Muscle layer of colon (tissue), 2 donors: ENCODE results near the gene IPO5.
"Not testable (repeated sequence)": the region's sequence is repeated elsewhere in the genome, so short reads cannot be mapped to it uniquely, and the experiment has no call there.

ENCODE experiments used
- H3K27ac ChIP-seq: one replicate; pipeline ENCODE4 v1.7.0; 2013; ENCODE audit warnings: low read depth, mild to moderate bottlenecking, low read length, moderate library complexity
- H3K27me3 ChIP-seq, 2 donors: one replicate each; pipeline ENCODE4 v1.7.0; 2013; ENCODE audit warnings: low read length in 2 of 2, mild to moderate bottlenecking in 2 of 2; ENCODE audit not compliant: insufficient read depth in 2 of 2, control insufficient read depth in 1 of 2
- H3K36me3 ChIP-seq: one replicate; pipeline ENCODE4 v1.7.0; 2013; ENCODE audit warnings: mild to moderate bottlenecking, low read length; ENCODE audit not compliant: insufficient read depth
- H3K4me1 ChIP-seq: one replicate; pipeline ENCODE4 v1.7.0; 2013; ENCODE audit warnings: mild to moderate bottlenecking, low read length; ENCODE audit not compliant: insufficient read depth
- H3K4me3 ChIP-seq, 2 donors: one replicate each; pipeline ENCODE4 v1.7.0; 2013; ENCODE audit warnings: low read length in 2 of 2, low read depth in 1 of 2, mild to moderate bottlenecking in 1 of 2, moderate library complexity in 1 of 2
- H3K9ac ChIP-seq: one replicate; pipeline ENCODE4 v1.7.0; 2013; ENCODE audit warnings: low read length
- H3K9me3 ChIP-seq: one replicate; pipeline ENCODE4 v1.7.0; 2013; ENCODE audit warnings: mild to moderate bottlenecking, low read length
- donor health status: abdominal sarcoma.
- donor health status: Adenocarcinoma of cecum.

IPO5 gene

DNA sequence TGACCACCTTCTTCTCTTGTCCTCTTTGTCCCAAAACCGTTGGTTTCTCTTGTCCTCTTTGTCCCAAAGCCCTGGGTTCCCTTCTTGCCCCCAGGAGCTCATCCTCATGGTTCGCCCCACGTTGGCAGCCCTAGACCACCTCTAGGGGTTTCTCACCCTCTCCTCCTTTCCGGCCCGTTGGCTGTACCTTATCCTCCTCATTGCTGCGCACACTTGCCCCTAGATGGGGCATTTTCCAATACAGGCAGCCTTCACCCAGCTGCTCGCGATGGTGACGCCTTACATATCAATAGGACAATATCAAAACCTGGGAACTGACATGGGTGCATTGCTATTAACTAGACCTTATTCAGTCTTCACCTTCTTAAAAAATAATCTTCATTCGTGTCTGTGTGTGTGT is 86.5 kb downstream of the IPO5 start:
- no peaks in the 10 kb centered on the region for H3K36me3 ChIP-seq
- H3K4me3 ChIP-seq: no peak overlapping the region
- no peak overlapping the region for H3K27ac ChIP-seq
- no peaks in the 10 kb centered on the region for H3K9me3 ChIP-seq
- H3K4me1 ChIP-seq: no peaks in the 10 kb centered on the region
- H3K9ac ChIP-seq: no peak overlapping the region
- H3K27me3 ChIP-seq: no peaks in the 10 kb centered on the region

DNA sequence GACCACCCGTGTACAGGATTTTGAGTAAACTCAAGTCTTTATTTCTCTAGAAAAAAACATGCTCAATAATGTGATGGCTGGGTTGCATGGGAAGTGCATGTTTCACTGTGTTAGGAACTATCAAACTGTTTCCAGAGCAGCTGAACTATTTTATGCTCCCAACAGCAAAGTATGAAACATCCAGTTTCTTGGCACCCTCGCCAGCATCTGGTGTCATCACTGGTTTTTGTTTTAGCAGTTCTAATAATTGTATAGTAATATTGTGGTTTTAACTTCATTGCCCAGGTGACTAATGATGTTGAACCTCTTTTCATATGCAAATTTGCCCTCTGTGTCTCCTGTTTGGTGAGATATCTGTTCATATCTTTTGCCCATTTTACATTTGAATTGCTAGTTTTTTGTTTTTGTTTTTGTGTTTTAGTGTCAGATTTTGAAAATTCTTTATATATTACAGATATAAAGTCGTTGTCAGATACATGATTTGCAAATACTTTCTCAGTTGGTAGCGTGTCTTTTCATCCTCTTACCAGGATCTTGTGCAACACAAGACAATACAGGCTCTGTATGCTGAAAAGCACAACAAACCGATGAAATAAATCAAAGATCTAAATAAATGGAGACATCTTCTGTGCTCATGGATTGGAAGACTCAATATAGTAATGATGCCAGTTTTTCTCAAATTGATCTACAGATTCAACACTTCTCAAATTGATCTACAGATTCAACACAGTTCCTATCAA is 87.8 kb downstream of the IPO5 start:
- H3K27ac ChIP-seq: no peak overlapping the region
- no peak overlapping the region for H3K4me3 ChIP-seq
- H3K9ac ChIP-seq: no peak overlapping the region
- no peaks in the 10 kb centered on the region for H3K27me3 ChIP-seq
- no peaks in the 10 kb centered on the region for H3K36me3 ChIP-seq
- H3K4me1 ChIP-seq: no peaks in the 10 kb centered on the region
- no peaks in the 10 kb centered on the region for H3K9me3 ChIP-seq

DNA sequence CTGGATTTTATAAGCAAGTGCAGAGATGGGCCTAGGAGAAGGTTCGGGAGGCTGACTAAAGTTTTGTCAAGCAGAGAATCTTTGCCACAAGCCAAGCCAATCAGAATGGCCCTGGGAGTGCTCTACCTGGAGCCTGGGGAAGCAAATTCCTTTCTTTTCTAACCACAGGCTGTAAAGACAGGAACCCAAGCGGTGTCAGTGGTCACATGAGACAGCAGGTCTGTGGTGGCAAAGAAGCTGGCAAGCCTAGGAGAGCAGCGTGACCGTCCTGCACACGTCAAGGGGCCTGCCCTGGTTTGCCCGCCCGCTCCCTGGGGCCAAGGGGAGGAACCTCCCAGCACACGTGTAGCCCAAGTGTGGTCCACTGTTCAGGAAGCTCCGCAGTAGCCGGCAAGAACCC is 90.8 kb downstream of the IPO5 start:
- H3K4me1 ChIP-seq: no peaks in the 10 kb centered on the region
- no peak overlapping the region for H3K27ac ChIP-seq
- no peak overlapping the region for H3K4me3 ChIP-seq
- no peaks in the 10 kb centered on the region for H3K9me3 ChIP-seq
- H3K9ac ChIP-seq: no peak overlapping the region
- H3K27me3 ChIP-seq: no peaks in the 10 kb centered on the region
- H3K36me3 ChIP-seq: no peaks in the 10 kb centered on the region

DNA sequence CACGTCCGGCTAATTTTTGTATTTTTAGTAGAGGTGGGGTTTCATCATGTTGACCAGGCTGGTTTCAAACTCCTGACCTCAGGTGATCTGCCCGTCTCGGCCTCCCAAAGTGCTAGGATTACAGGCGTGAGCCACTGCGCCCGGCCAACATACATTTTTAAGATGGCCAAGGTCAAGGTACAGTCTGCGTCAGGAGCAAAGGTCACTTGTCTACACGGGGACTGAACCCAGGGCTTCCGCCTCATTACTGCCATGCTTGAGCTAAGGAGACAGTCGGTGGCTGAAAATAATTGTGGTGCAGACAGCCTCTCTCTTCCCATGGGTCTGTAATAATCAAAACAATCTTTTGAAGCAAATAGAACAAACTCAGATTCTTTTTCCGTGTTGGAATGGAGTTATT is 94.3 kb downstream of the IPO5 start:
- not testable (repeated sequence) for H3K4me1 ChIP-seq, H3K36me3 ChIP-seq, H3K9me3 ChIP-seq, H3K9ac ChIP-seq, H3K27ac ChIP-seq, H3K4me3 ChIP-seq, H3K27me3 ChIP-seq

DNA sequence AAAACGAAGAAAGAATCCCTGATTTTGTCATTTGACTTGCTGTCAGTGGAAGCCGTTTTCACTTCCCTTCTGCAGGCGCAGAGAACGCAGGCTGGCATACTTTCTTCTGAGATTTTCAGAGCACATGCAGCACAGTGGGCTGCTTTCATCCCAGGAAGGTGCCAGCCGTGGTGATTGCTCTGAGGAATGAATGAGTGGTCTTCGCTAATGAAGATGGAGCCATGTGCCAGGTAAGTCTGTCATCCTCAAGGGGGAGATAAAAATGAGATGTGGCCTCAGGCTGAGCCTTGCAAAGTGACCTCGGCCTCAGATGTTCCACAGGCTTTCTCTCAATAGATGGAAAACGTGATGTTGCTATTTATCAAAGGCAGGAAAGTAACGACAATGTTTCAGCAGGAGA is 94.8 kb downstream of the IPO5 start:
- no peak overlapping the region for H3K9ac ChIP-seq
- H3K27me3 ChIP-seq: no peaks in the 10 kb centered on the region
- no peaks in the 10 kb centered on the region for H3K9me3 ChIP-seq
- no peaks in the 10 kb centered on the region for H3K4me1 ChIP-seq
- H3K27ac ChIP-seq: no peak overlapping the region
- H3K4me3 ChIP-seq: no peak overlapping the region
- no peaks in the 10 kb centered on the region for H3K36me3 ChIP-seq

DNA sequence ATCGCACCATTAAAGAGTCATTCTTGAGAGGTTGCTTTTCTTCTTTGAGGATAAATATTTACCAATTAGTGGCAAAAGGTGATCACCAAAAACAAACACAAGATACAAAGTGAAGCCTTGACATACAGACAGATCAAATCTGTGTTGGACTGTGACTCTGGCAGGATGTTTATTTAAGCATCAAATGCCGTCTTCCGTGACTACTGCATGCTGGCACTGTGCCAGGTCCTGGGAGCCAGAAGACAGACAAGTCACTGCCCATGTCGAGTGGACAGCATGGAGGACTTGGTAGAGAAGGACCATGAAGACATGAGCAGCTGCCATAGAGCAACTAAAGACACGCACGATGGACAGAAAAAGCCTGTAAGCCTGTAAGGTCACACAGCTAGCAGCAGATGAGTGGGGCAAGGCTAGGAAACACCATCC is 96.6 kb downstream of the IPO5 start:
- H3K4me3 ChIP-seq: no peak overlapping the region

DNA sequence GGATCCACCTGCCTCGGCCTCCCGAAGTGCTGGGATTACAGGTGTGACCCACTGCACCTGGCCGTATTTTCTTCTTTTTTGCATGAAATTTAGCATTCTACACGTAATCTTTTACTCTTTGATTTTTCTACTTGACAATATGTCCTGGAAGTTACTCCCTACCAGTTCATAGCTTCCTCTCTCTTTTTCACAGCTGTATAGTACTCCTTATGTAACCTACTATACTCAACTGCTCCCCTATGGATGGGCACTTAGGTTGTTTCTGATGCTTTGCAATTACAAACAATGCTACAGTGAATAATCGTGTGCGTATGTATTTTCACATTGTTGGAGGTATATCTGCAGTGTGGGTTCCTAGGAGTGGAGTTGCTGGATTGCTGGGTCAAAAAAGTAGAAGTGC is 98.9 kb downstream of the IPO5 start:
- no peaks in the 10 kb centered on the region for H3K36me3 ChIP-seq
- no peaks in the 10 kb centered on the region for H3K4me1 ChIP-seq
- H3K4me3 ChIP-seq: no peak overlapping the region
- H3K27me3 ChIP-seq: no peaks in the 10 kb centered on the region
- H3K9me3 ChIP-seq: no peaks in the 10 kb centered on the region
- no peak overlapping the region for H3K9ac ChIP-seq
- H3K27ac ChIP-seq: no peak overlapping the region

More for the DNA sequence above, 96.6 kb downstream of the IPO5 start:
- no peaks in the 10 kb centered on the region for H3K4me1 ChIP-seq
- H3K36me3 ChIP-seq: no peaks in the 10 kb centered on the region
- H3K27ac ChIP-seq: no peak overlapping the region
- H3K9ac ChIP-seq: no peak overlapping the region
- no peaks in the 10 kb centered on the region for H3K27me3 ChIP-seq
- H3K9me3 ChIP-seq: no peaks in the 10 kb centered on the region

DNA sequence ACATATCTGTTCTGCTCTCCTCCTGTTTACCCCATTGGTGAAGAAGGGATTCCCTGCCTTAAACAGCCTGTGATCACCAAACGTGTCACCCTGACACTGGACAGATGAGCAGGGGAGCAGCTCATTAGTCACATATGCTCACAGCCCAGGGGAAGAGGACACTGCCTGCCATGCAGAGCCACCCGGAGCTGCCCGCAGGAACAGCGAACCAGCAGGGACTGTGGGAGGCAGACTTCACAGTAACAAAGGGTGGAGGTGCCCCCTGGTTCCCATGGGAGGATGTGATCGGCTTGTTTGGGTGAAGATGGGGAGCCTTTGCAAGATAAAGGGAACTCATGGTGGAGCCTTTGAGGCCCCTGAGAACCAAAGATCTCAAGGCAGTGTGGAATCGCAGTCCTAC is 100.8 kb downstream of the IPO5 start:
- no peaks in the 10 kb centered on the region for H3K27me3 ChIP-seq
- no peak overlapping the region for H3K4me3 ChIP-seq
- H3K9ac ChIP-seq: no peak overlapping the region
- no peaks in the 10 kb centered on the region for H3K36me3 ChIP-seq
- no peak overlapping the region for H3K27ac ChIP-seq
- no peaks in the 10 kb centered on the region for H3K9me3 ChIP-seq
- H3K4me1 ChIP-seq: no peaks in the 10 kb centered on the region

DNA sequence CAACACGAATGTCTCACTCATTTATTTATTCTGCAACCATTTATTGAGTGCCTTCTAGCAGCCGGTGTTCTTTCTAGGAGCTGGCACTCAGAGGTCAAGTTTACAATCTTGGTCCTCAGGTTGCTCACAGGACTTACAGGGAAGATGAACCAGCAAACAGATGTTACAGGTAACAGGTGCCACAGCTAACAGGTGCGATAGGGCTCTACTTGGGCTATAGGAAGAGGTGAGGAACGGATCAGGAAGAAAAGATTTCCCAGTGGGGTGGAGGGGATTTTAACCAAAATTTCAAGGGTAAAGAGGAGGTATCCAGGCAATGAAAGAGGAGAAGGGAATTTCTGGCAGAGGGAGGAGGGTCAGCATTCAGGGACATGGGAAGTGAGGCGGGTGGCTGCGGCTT is 102.1 kb downstream of the IPO5 start:
- Histone ChIP-seq H3K27ac (no peak overlapping the region), H3K4me3 (no peak overlapping the region), H3K4me1 (no peaks in the 10 kb centered on the region), H3K36me3 (no peaks in the 10 kb centered on the region), H3K9ac (no peak overlapping the region), H3K9me3 (no peaks in the 10 kb centered on the region), H3K27me3 (no peaks in the 10 kb centered on the region)

DNA sequence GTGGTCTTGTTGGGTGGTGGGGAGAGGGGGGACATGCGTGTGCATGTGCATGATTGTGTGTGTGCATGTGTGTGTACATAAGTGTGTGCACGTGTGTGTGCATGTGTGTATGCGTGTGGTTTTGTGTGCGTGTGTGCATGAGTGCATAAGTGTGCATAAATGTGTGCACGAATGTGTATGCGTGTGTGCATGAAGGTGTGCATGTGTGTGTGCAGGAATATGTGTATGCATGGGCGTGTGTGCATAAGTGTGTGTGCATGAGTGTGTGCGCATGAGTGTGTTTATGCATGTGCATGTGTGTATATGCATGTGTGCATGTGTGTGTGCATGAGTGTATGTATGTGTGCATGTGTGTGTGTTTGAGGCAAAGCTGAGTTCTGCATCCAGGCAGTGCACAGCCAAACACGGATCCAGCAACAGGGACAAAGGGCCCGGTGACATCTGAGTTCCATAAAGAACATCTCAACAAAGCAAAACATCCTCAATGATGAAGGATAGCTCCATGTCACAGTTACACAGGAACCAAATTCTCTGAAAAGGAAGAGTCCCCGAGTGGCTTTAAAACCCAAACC is 103.5 kb downstream of the IPO5 start:
- no peak overlapping the region for H3K4me3 ChIP-seq
- H3K36me3 ChIP-seq: no peaks in the 10 kb centered on the region
- H3K9ac ChIP-seq: no peak overlapping the region
- no peaks in the 10 kb centered on the region for H3K27me3 ChIP-seq
- no peaks in the 10 kb centered on the region for H3K4me1 ChIP-seq
- no peak overlapping the region for H3K27ac ChIP-seq
- H3K9me3 ChIP-seq: no peaks in the 10 kb centered on the region

DNA sequence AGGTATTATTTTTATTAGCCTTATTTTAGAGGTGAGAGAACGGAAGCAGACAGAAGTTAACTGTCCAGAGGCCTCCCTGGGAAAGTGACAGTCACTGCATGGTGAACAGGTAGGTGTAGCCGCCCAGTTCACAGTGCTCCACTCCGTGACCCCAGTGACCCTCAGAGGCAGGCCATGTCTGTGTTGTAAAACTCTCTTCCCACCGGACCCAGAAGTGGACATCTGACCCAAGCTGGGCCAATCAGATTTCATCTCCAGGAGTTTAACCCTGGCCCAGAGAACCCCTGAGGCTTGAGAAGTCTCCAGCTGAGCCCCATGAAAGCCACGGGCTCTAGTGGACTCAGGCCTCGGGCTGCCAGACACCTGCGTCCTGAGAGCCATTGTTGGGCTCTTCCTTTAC is 105.8 kb downstream of the IPO5 start:
- H3K4me1 ChIP-seq: no peaks in the 10 kb centered on the region
- no peaks in the 10 kb centered on the region for H3K36me3 ChIP-seq
- no peak overlapping the region for H3K9ac ChIP-seq
- H3K27ac ChIP-seq: no peak overlapping the region
- H3K4me3 ChIP-seq: no peak overlapping the region
- no peaks in the 10 kb centered on the region for H3K27me3 ChIP-seq
- no peaks in the 10 kb centered on the region for H3K9me3 ChIP-seq

DNA sequence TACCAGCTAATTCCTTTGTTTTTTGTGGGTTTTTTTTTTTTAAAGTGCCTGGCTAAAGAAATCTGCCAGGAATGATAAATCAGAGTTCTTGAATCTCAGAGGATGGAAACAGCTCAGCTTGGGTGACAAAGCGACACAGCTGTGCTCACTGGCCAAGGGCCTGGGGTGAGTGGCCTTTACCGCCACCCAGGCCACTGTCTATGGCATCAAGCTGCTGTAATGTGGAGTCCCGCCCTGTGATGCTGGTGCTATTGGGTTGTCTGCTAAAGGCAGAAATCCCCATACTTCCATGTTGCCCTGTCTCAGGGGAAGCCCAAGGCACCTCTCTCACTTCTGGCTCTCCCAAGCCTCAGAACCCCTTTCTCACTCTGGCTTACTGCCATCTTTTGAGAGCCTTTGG is 106.8 kb downstream of the IPO5 start:
- no peak overlapping the region for H3K4me3 ChIP-seq

More for the DNA sequence above, 106.8 kb downstream of the IPO5 start:
- no peak overlapping the region for H3K27ac ChIP-seq
- H3K9me3 ChIP-seq: no peaks in the 10 kb centered on the region
- no peaks in the 10 kb centered on the region for H3K4me1 ChIP-seq
- no peaks in the 10 kb centered on the region for H3K36me3 ChIP-seq
- no peaks in the 10 kb centered on the region for H3K27me3 ChIP-seq
- H3K9ac ChIP-seq: no peak overlapping the region
